GM23248 (cell line): ENCODE measurements around the gene LIMCH1. TPM values are rescaled to one million over a fixed set of nuclear protein-coding genes. Genes with fewer than 3 reads are reported as not detected.

ENCODE experiments used
- DNase-seq: peaks from one replicate; pipeline ENCODE4 v3.0.0-alpha.2; 2015
- H2AFZ ChIP-seq: fragments of 200-600 bp; sonication (generic); 2 replicates; pipeline ENCODE4 v1.6.1; 2016; ENCODE audit warnings: antibody characterized with exemption
- H3F3A ChIP-seq: fragments of 200-600 bp; sonication (generic); 2 replicates; pipeline ENCODE4 v1.6.1; 2016; ENCODE audit warnings: mild to moderate bottlenecking, antibody characterized with exemption, mixed run types; ENCODE audit not compliant: insufficient read depth
- H3K27ac ChIP-seq: fragments of 200-600 bp; sonication (generic); 2 replicates; pipeline ENCODE4 v1.5.1; 2016; ENCODE audit warnings: mild to moderate bottlenecking
- H3K27me3 ChIP-seq: fragments of 200-600 bp; sonication (generic); replicated peaks from 2 replicates; pipeline ENCODE4 v1.6.1; 2016; ENCODE audit warnings: mild to moderate bottlenecking; ENCODE audit not compliant: insufficient read depth
- H3K36me3 ChIP-seq: fragments of 200-600 bp; sonication (generic); 2 replicates; pipeline ENCODE4 v1.6.1; 2016; ENCODE audit warnings: low read depth, mild to moderate bottlenecking
- H3K4me1 ChIP-seq: fragments of 200-600 bp; sonication (generic); 2 replicates; pipeline ENCODE4 v1.6.1; 2016; ENCODE audit warnings: mild to moderate bottlenecking; ENCODE audit not compliant: insufficient read depth
- H3K4me2 ChIP-seq: fragments of 200-600 bp; sonication (generic); one replicate; pipeline ENCODE4 v1.6.1; 2016; ENCODE audit warnings: mild to moderate bottlenecking; ENCODE audit not compliant: unreplicated experiment
- H3K4me3 ChIP-seq: fragments of 200-600 bp; sonication (generic); 2 replicates; pipeline ENCODE4 v1.5.1; 2016; ENCODE audit warnings: mild to moderate bottlenecking
- H3K79me2 ChIP-seq: fragments of 200-600 bp; sonication (generic); 2 replicates; pipeline ENCODE4 v1.6.1; 2016; ENCODE audit warnings: mild to moderate bottlenecking; ENCODE audit not compliant: insufficient read depth
- H3K9ac ChIP-seq: fragments of 200-600 bp; sonication (generic); 2 replicates; pipeline ENCODE4 v1.6.1; 2016; ENCODE audit warnings: mild to moderate bottlenecking
- H3K9me2 ChIP-seq: fragments of 200-600 bp; sonication (generic); 2 replicates; pipeline ENCODE4 v1.6.1; 2016; ENCODE audit warnings: mixed run types, mild to moderate bottlenecking, moderate library complexity; ENCODE audit not compliant: insufficient read depth
- H3K9me3 ChIP-seq: fragments of 200-600 bp; sonication (generic); one replicate; pipeline ENCODE4 v1.6.1; 2017; ENCODE audit warnings: low read depth
- H4K20me1 ChIP-seq: fragments of 200-600 bp; sonication (generic); 2 replicates; pipeline ENCODE4 v1.6.0; 2016; ENCODE audit not compliant: insufficient read depth
- EZH2 ChIP-seq: fragments of 200-600 bp; sonication (generic); IDR thresholded peaks from 2 replicates; pipeline ENCODE4 v1.6.1; 2018; ENCODE audit warnings: antibody characterized with exemption, mild to moderate bottlenecking; ENCODE audit not compliant: insufficient read depth, poor library complexity, severe bottlenecking
- EZH2phosphoT487 ChIP-seq: fragments of 200-600 bp; sonication (generic); IDR thresholded peaks from 2 replicates; pipeline ENCODE4 v1.6.1; 2018; ENCODE audit warnings: antibody characterized with exemption, moderate library complexity, mild to moderate bottlenecking, low read depth; ENCODE audit not compliant: insufficient read depth
- WGBS, 2 experiments: methylation state at CpG; one replicate each; pipeline ENCODE4 v1.1.6; 2015 to 2017; ENCODE audit warnings: low lambda C conversion rate in 2 of 2, low coverage in 1 of 2; ENCODE audit errors: missing lambda C conversion rate in 2 of 2; 5-methylcytosine and 5-hydroxymethylcytosine counted together
- in situ Hi-C: fragments of 300-500 bp; cut with MboI; formaldehyde crosslinking; loops from 2 replicates; pipeline ENCODE4 v1.15.0; 2020
- polyA plus RNA-seq: library from polyadenylated mRNA; unstranded; fragments of >200 nt; fragmentation: Nextera tagmentation; extraction: Ambion mirVana; gene quantifications from 2 replicates; pipeline ENCODE4 v1.2.1, GENCODE V29; 2016
- total RNA-seq: library from RNA; depleted of rRNA; stranded (reverse); fragments of >200 nt; shearing (Covaris generic); gene quantifications from 2 replicates; pipeline ENCODE4 v1.2.3, GENCODE V29; 2014

LIMCH1 gene
- total and polyA plus RNA-seq, 2 experiments from 2014 or later, result 17.4 to 22.2 TPM

GRCh38 chr4:41692717-41693345 lies 154.9 kb downstream of the LIMCH1 start:
- no peaks in the 10 kb centered on the region for H4K20me1 ChIP-seq
- H3K27ac ChIP-seq, result no peak overlapping the region
- 42 to 43% methylated on average over 12 of the region's 12 CpGs for WGBS, 2 experiments
- no peaks in the 10 kb centered on the region for H3K79me2 ChIP-seq
- no peak overlapping the region for H3K4me2 ChIP-seq
- no peaks in the 10 kb centered on the region for H3K4me1 ChIP-seq
- H3F3A ChIP-seq, result no peaks in the 10 kb centered on the region
- H3K9ac ChIP-seq, result no peak overlapping the region
- H3K9me2 ChIP-seq, result no peaks in the 10 kb centered on the region
- TF ChIP-seq EZH2, result no peak
- TF ChIP-seq EZH2phosphoT487, result no peak
- in situ Hi-C loops, result loop anchor here (10.0 kb wide), 1 partner anchor 192 kb away; no protein-coding TSS in a partner anchor
- no peaks in the 10 kb centered on the region for H3K36me3 ChIP-seq
- H2AFZ ChIP-seq, result peak overlapping the region; percentile 72
- H3K27me3 ChIP-seq, result no peaks in the 10 kb centered on the region
- no peak overlapping the region for H3K4me3 ChIP-seq
- peak; percentile 74 for DNase-seq
- H3K9me3 ChIP-seq, result no peaks in the 10 kb centered on the region

DNA sequence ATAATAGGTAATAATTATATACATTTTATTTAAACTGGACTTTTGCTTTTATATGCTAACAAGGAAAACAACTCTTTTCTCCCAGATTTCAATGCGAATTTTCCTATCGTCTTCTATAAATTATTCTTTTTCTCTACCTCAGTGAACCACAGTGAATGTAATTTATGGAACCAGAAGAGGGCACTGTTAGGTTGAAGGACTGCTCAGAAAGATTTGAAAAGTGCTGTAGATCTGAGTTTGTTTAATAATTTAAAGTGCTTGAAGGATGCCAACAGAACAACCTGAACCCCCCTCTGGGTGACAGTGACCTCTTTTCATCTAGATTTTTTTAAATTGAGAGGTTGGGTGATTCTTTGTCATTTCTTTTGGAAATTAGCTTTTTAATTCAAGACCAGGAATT lies 155.7 kb downstream of the LIMCH1 start:
- H3F3A ChIP-seq, result no peaks in the 10 kb centered on the region
- no peak overlapping the region for H3K9ac ChIP-seq
- H3K4me1 ChIP-seq, result no peaks in the 10 kb centered on the region
- no peaks in the 10 kb centered on the region for H3K27me3 ChIP-seq
- H2AFZ ChIP-seq, result no peak overlapping the region
- no peaks in the 10 kb centered on the region for H3K36me3 ChIP-seq
- no peaks in the 10 kb centered on the region for H3K79me2 ChIP-seq
- no peak for TF ChIP-seq EZH2
- TF ChIP-seq EZH2phosphoT487, result no peak
- in situ Hi-C loops, result loop anchor here (10.0 kb wide), 1 partner anchor 191 kb away; no protein-coding TSS in a partner anchor
- no peak overlapping the region for H3K4me2 ChIP-seq
- 35 to 47% methylated on average over 2 of the region's 2 CpGs for WGBS, 2 experiments
- peak; percentile 56 for DNase-seq
- no peak overlapping the region for H3K27ac ChIP-seq
- H3K9me3 ChIP-seq, result no peaks in the 10 kb centered on the region
- H3K9me2 ChIP-seq, result no peaks in the 10 kb centered on the region
- no peak overlapping the region for H3K4me3 ChIP-seq
- no peaks in the 10 kb centered on the region for H4K20me1 ChIP-seq

DNA sequence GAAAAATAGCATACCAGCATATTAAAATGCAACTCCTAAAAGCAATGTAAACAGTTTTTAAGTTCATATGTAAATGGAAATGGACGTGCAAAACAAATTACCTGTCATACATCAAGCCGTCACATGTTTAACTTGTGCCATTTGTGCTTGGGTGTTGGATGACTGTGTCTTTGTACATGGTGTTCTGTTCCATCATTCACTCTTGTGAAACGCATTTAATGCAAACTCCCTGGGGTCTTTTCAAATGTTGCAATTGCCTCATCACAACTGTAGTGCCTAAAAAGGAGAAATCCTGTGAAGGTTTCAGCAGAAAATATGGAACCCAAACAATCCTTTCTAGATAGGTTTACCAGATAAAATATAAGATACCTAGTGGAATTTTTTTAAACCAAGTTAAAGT lies 158.2 kb downstream of the LIMCH1 start:
- Histone ChIP-seq H4K20me1 (no peaks in the 10 kb centered on the region), H3K9me3 (no peaks in the 10 kb centered on the region), H3K27me3 (no peaks in the 10 kb centered on the region), H3K4me1 (no peaks in the 10 kb centered on the region), H3K9ac (no peak overlapping the region), H3K79me2 (no peaks in the 10 kb centered on the region), H3K4me2 (no peak overlapping the region), H3K9me2 (no peaks in the 10 kb centered on the region), H2AFZ (no peak overlapping the region), H3K4me3 (no peak overlapping the region), H3K36me3 (no peaks in the 10 kb centered on the region), H3F3A (no peaks in the 10 kb centered on the region), H3K27ac (no peak overlapping the region)
- 58 to 73% methylated on average over 3 of the region's 3 CpGs for WGBS, 2 experiments
- TF ChIP-seq EZH2phosphoT487 (no peak), EZH2 (no peak)
- in situ Hi-C loops, result loop anchor here (10.0 kb wide), 1 partner anchor 189 kb away; no protein-coding TSS in a partner anchor
- DNase-seq, result no peak

DNA sequence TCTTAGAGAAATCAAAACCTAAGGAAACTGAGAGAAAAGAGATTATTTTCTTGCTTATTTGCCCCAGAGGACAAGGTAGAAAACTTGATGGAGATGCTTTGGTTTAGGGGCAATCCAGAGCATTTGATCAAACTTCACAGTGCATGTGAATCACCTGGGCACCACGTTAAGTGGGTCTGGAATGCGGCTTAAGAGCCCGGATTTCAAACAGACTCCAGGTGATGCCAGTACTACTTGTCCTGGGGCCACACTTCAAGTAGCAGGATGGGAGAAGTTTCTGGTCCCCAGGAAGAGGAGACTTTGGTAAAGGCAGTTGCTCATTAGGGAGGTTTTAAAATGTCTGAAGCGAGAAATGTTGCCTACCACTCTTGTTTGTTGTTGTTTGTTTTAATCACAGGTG lies 158.8 kb downstream of the LIMCH1 start:
- no peak overlapping the region for H3K4me3 ChIP-seq
- no peaks in the 10 kb centered on the region for H3F3A ChIP-seq
- no peak overlapping the region for H3K4me2 ChIP-seq
- H3K36me3 ChIP-seq, result no peaks in the 10 kb centered on the region
- in situ Hi-C loops, result loop anchor here (10.0 kb wide), 1 partner anchor 188 kb away; no protein-coding TSS in a partner anchor
- 48 to 55% methylated on average over 4 of the region's 4 CpGs for WGBS, 2 experiments
- no peak overlapping the region for H2AFZ ChIP-seq
- no peak overlapping the region for H3K27ac ChIP-seq
- no peaks in the 10 kb centered on the region for H3K79me2 ChIP-seq
- no peaks in the 10 kb centered on the region for H3K9me3 ChIP-seq
- no peak for DNase-seq
- no peaks in the 10 kb centered on the region for H3K9me2 ChIP-seq
- H3K27me3 ChIP-seq, result no peaks in the 10 kb centered on the region
- H3K4me1 ChIP-seq, result no peaks in the 10 kb centered on the region
- H3K9ac ChIP-seq, result no peak overlapping the region
- H4K20me1 ChIP-seq, result no peaks in the 10 kb centered on the region
- TF ChIP-seq EZH2 (no peak), EZH2phosphoT487 (no peak)
